22Rv1 (cell line): ENCODE measurements around the gene ADCY5.

Source experiments
- CTCF ChIP-seq: fragments of 450-650 bp; IDR thresholded peaks from 2 replicates; pipeline ENCODE4 v1.5.1; 2017; ENCODE audit warnings: mild to moderate bottlenecking
- ZFX ChIP-seq: fragments of 450-650 bp; IDR thresholded peaks from 2 replicates; pipeline ENCODE4 v1.6.1; 2017; ENCODE audit warnings: antibody characterized with exemption, borderline replicate concordance

- TF ChIP-seq CTCF, result no peak
- TF ChIP-seq ZFX, result no peak
Measured at GRCh38 chr3:123397921-123398785, 50.7 kb downstream of the ADCY5 start.
